OCI-LY1 (cell line): ENCODE measurements around the gene CPSF3.

Experiments used
- CTCF ChIP-seq: fragments of 200-600 bp; sonication (generic), shearing (Covaris generic); IDR thresholded peaks from 2 replicates; pipeline ENCODE4 v1.5.1; 2017; ENCODE audit warnings: mild to moderate bottlenecking, antibody characterized with exemption, low read length, moderate library complexity, mixed read lengths
- EZH2 ChIP-seq: fragments of 200-600 bp; sonication (generic), shearing (Covaris generic); IDR thresholded peaks from 2 replicates; pipeline ENCODE4 v1.8.0; 2017; ENCODE audit warnings: borderline replicate concordance, mixed run types, mild to moderate bottlenecking, antibody characterized with exemption, low read length, moderate library complexity, mixed read lengths

DNA sequence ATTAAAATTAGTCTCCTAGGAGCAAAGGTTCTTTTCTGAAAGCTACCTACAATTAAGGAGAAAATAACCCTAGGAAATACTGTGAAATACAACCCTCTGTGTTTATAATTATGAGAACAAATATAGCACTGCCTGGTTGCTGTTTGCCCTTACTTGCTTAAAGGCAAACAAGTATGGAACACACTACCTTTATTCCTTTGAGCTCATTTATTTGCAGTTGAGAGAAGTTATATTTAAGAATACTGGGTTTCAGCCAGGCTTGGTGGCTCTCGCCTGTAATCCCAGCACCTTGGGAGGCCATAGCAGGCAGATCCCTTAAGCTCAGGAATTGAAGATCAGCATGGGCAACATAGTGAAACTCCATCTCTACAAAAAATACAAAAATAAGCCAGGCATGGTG is 27.8 kb downstream of the CPSF3 start:
- TF ChIP-seq CTCF (no peak), EZH2 (no peak)
